ENCODE results near the gene UBE4B. TPM values are rescaled to one million over a fixed set of nuclear protein-coding genes. Genes with fewer than 3 reads are reported as not detected.
A peak's percentile ranks its signal among the peaks of the same experiment; 100 is the strongest.
"Not testable (repeated sequence)": the region's sequence is repeated elsewhere in the genome, so short reads cannot be mapped to it uniquely, and the experiment has no call there.

The UBE4B gene
- 19.3 and 20.8 TPM in 2 replicates for total RNA-seq (2014; rRNA removed; shearing (Covaris generic))
- polyA plus RNA-seq (2015; cell fraction: cytosol; rRNA removed), result 24.9 and 28.7 TPM in 2 replicates
- polyA plus RNA-seq (2015; cell fraction: nucleus; rRNA removed), result 36.3 and 43.8 TPM in 2 replicates

- DNase-seq (ENCODE audit: low read depth), result peak; percentile 99
Measured at GRCh38 chr1:10032590-10033358, at the start of gene UBE4B. Gene UBE4B, plus strand, starts transcription at chr1:10032958. Its CDS starts 713 bp downstream, at chr1:10033671.

GRCh38 chr1:9984253-9984652 is 48.5 kb upstream of the UBE4B start:
- DNase-seq (ENCODE audit: low read depth), result no peak

- no peak for DNase-seq (ENCODE audit: low read depth)
Measured at GRCh38 chr1:9985001-9985400, 47.8 kb upstream of the UBE4B start.

- no peak for DNase-seq (ENCODE audit: low read depth)
Measured at GRCh38 chr1:9989773-9990172, 43.0 kb upstream of the UBE4B start.

- DNase-seq (ENCODE audit: low read depth), result peak; percentile 33
Measured at GRCh38 chr1:9990944-9991343, 41.8 kb upstream of the UBE4B start.

- DNase-seq (ENCODE audit: low read depth), result no peak
Measured at GRCh38 chr1:9992910-9993309, 39.8 kb upstream of the UBE4B start.

GRCh38 chr1:9993561-9994075 is 39.1 kb upstream of the UBE4B start:
- DNase-seq (ENCODE audit: low read depth), result no peak

- no peak for DNase-seq (ENCODE audit: low read depth)
Measured at GRCh38 chr1:9996624-9997582, 35.9 kb upstream of the UBE4B start, which contains the start of gene RBP7. Gene RBP7, plus strand, starts transcription at chr1:9997228. Its CDS starts 31 bp downstream, at chr1:9997259.

- no peak for DNase-seq (ENCODE audit: low read depth)
Measured at GRCh38 chr1:10001016-10001665, 31.6 kb upstream of the UBE4B start.

GRCh38 chr1:10005248-10005647 is 27.5 kb upstream of the UBE4B start:
- DNase-seq (ENCODE audit: low read depth), result not testable (repeated sequence)

GRCh38 chr1:10007169-10007568 is 25.6 kb upstream of the UBE4B start:
- no peak for DNase-seq (ENCODE audit: low read depth)

GRCh38 chr1:10014016-10014415 is 18.7 kb upstream of the UBE4B start:
- DNase-seq (ENCODE audit: low read depth), result no peak

GRCh38 chr1:10019561-10019960 is 13.2 kb upstream of the UBE4B start:
- no peak for DNase-seq (ENCODE audit: low read depth)

- no peak for DNase-seq (ENCODE audit: low read depth)
Measured at GRCh38 chr1:10020086-10020485, 12.7 kb upstream of the UBE4B start.

- DNase-seq (ENCODE audit: low read depth), result not testable (repeated sequence)
Measured at GRCh38 chr1:10020678-10021077, 12.1 kb upstream of the UBE4B start.

GRCh38 chr1:10021992-10022391 is 10.8 kb upstream of the UBE4B start:
- not testable (repeated sequence) for DNase-seq (ENCODE audit: low read depth)

- DNase-seq (ENCODE audit: low read depth), result no peak
Measured at GRCh38 chr1:10022656-10023055, 10.1 kb upstream of the UBE4B start.

- DNase-seq (ENCODE audit: low read depth), result no peak
Measured at GRCh38 chr1:10025354-10025753, 7.4 kb upstream of the UBE4B start.

- DNase-seq (ENCODE audit: low read depth), result no peak
Measured at GRCh38 chr1:10027027-10027426, 5.7 kb upstream of the UBE4B start.

GRCh38 chr1:10028956-10029500 is 3.7 kb upstream of the UBE4B start:
- DNase-seq (ENCODE audit: low read depth), result not testable (repeated sequence)

- peak; percentile 11 for DNase-seq (ENCODE audit: low read depth)
Measured at GRCh38 chr1:10031461-10031860, 1.3 kb upstream of the UBE4B start.

All from HT1080 (cell line).